C1 segment of cervical spinal cord (tissue), 14 donors: ENCODE measurements around the gene PRLR.

Source experiments
- DNase-seq, 14 donors: peaks; one replicate each; lab custom pipeline; 2025; lab: John Stamatoyannopoulos, UW

Gene PRLR

GRCh38 chr5:35160486-35161116 is 69.7 kb downstream of the PRLR start:
- no peak for DNase-seq

- DNase-seq, result no peak
Measured at GRCh38 chr5:35159370-35159742, 70.9 kb downstream of the PRLR start.

GRCh38 chr5:35158622-35159369 is 71.5 kb downstream of the PRLR start:
- DNase-seq, result no peak

DNA sequence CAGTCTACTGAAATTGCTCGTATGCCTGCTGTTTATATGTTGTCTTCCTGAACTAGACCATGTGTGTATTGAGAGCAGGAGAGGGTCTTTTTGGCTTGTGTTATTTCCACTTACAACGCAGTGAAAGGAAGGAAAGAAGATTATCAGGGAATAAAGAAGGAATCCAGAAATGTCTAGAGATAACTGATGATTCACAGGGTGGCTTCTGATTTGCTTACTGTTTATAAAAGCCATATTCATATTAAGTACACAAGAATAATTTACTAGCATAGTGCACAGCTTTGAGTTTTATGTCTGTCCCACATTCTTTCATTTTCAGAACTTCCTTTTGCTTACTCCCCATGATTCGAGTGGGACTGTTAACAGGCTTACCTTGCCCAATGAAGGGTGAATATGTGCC is 72.1 kb downstream of the PRLR start:
- no peak for DNase-seq

- DNase-seq, result no peak
Measured at GRCh38 chr5:35153375-35153932, 76.8 kb downstream of the PRLR start.

- DNase-seq, result no peak
Measured at GRCh38 chr5:35152733-35153132, 77.6 kb downstream of the PRLR start.

DNA sequence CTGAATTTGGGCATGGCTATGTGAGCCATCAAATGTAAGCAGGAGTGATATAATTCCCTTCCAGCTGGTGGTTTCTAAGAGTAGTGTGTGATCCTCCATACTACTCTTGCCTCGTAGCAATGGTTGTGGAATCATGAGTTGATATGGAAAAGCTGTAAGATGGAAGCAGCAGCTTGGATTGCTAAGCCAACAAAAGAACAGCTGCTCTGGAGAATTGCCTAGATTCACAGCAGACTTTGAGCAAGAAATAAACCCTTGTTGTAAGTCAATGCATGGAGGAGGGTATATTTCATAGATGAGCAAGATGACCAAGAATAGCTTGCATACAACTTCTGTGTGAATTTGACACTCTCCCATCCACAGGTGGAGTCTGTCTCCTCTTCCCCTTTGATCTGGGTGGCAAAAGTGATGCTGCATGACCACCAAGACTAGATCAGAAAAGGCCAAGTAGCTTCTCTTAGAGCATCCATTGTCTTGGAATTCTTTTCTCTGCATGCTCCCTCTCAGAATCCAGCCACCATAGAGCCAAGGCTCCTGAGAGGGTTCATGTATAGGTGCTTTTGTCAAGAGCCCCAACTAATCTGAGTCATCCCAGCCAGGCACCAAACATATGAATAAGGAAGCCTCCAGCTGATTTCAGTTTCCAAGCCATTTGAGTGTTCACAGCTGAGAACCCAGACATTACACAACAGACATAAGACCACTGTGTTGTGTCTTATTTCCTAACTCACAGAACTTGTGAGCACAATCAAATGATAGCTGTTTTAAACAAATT is 79.0 kb downstream of the PRLR start:
- DNase-seq, result no peak

DNA sequence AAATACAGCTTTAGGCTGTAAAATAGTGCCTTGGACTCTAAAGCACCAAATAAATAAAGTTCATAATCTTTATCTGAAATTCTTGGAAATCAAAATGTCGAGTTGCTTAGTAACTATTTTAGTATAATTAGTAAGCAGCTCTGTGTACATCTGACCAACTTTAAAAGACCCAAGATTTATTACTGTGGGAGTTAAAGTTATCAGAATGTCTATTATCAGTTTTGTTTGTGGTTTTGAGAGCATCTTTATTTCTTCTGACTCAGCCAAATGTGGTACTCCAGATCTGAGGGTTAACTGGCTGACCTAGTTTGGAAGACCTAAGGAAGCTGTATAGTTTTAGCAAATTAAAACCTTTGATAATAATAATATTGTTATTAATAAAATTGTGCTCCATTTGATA is 81.2 kb downstream of the PRLR start:
- no peak for DNase-seq

DNA sequence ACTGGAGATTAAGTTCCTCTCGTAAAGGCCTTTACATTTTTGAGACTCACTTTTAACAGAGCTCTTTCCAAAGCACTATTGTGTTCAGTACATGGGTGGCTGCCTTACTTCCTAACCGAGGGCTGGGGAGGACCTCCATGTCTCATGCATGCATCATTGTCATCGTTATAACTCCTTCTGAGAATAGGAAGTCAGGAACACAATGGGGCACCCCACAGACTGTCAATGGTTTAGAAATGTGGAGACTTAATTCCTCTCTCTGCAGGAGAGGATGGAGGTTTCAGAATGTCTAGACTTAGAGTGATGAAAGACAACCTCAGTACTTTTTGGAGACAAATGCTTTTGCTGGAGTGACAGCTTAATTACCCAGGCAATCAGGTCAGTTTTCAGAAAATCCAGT is 83.9 kb downstream of the PRLR start:
- no peak for DNase-seq

DNA sequence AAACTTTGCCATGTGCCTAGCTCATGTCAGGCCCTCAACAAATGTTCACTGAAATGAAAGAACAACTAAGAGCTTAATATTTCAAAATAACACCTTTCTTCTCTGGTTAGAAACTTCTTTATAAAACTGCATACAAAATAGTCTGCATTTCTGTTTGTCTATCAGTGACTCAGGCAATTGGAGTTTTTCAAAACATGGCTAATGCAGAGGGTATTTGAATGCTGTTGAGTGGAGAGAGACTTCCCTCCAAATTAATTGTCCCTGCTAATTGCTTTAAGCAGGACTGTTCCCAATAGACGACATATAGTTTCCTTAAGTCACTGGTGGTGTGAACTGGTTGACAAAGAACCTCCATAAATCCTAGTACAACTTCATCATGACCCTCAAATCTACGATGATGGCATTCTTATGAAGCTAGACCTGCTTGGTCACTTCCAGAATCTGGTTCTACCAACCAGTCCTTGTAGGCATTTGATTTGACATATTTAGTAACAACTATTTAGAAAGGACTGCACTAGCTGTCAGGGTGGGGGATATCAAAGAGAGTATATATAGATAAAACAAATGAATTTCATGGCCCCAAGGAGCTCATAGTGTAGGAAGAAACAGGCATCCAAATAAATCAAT is 84.5 kb downstream of the PRLR start:
- no peak for DNase-seq

DNA sequence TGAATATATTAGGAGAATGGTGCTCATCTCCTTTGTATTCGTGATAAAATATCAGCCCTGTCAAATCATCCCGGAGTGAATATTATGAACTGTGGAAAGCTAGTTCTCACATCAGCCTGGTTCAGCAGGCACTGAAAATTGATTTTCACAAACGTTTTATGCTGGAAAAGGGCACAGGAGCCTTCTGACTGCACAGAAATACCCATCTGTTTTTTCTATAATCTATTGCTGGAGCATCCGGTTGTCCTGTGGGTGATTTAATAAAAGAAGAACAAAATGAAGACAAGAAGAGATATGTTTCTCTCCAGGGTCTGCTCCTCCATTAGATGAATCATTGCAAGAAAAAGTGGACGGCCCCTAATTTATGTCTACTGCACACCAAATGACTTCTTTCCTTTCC is 85.3 kb downstream of the PRLR start:
- no peak for DNase-seq

DNA sequence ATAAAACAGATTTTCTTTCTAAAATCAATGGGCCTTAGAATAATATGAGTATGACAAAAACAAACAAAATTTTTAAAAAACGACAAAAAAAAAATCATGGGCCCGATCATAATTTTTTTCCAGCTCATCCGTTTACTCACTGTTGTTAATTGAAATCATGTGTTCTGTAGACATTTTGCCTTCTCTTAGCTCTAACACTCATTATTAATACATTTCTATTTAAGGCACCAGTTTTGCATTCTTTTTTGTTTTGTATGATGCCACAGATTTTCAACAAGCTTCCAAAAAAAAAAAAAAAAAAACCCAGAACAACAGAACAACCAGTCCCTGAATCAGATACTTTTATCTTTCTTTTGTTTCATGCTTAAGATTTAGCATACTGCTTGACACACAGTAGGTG is 86.4 kb downstream of the PRLR start:
- DNase-seq, result no peak

- DNase-seq, result no peak
Measured at GRCh38 chr5:35141739-35142138, 88.5 kb downstream of the PRLR start.

GRCh38 chr5:35138232-35138631 is 92.1 kb downstream of the PRLR start:
- DNase-seq, result no peak

DNA sequence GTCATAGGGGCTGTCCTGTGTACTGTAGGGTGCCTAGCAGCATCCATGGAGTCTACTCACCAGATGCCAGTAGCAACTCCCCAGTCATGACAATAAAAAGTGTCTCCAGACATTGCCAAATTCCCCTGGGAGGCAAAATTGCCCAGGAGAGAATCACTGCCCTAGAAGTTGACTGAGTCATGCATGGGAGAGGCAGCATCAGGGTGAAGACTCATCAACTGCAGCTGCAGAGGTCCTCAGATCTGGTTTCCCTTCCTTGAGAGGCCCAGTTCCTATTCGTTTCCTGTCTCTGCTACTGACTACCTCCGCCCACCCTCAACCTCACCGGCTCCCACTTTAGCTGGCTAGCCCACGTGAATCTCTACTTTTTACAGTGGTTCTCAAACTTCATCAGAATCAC is 93.9 kb downstream of the PRLR start:
- no peak for DNase-seq

DNA sequence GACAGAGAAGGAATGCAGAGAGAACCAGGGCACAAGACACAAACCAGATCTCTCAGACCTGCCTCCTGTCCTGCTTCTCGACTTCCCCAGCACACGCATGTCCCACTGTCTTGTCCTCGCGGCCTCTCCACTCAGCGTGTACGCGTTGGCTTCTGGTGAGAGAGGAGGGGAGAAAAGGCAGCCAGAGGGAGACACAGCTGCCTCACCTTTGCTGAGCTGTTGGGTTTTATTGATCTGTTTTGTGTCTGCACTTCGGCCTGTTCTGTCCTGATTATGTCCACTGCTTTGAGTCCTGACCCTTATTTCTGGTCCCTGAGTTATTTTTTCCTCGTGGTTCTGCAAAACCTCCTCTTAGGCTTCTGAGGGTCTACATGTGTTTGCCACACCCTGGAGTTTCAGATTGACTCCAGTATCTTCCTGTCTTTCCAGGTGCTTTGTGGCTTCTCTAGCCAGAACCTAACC is 95.0 kb downstream of the PRLR start:
- no peak for DNase-seq

DNA sequence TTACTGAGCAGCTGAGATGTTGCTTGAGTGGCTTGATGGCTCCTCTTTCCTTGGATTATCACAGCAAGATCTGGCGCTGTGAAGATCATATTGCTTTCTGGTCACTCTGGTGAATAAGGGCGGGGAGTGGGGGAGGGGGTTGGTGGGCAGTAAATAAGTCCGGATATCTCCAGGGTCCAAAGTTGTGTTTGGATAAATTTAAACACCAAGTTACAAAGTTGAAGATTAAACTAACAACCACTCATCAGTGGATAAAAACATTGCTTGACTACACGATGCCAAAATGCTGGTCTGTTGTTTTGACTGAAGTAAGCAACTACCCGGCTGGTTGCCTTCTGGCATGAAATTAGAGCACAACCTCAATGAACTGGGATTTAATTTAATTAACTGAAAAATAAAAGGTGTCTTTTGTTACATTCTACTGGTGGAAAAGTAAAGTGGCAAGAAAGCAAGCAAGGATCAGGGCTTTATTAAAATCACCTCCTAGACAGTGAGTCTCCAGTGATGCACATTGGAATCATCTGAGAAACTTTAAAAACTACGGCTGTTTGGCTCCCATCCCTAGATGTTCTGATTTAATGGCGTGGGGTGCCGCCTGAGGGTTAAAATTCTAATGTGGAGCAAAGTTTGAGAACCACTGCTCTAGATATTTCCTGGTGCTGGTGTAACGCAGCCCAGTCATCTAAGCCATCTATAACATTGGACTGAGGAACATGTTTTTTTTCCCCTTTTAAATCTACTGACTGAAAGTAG is 95.8 kb downstream of the PRLR start:
- no peak for DNase-seq

- no peak for DNase-seq
Measured at GRCh38 chr5:35133186-35133585, 97.1 kb downstream of the PRLR start.

DNA sequence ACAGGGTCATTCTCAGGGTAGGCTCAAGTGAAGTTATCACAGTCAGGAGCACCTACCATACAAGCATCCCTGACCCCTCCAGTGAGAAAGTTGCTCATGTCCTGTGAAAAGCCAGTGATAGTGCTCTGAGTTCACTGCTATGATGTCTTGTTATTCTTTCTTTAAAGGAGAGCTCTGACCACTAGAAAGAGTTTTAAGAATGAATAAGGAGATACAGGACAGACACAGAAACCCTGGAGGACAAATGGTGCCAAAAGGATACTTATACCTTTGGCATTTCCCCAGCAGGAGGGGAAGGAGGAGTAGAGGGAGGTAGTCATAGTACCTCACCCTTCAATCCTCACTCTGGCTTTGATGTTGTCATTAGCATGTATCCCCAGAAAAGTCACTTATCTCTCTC is 98.6 kb downstream of the PRLR start:
- no peak for DNase-seq

DNA sequence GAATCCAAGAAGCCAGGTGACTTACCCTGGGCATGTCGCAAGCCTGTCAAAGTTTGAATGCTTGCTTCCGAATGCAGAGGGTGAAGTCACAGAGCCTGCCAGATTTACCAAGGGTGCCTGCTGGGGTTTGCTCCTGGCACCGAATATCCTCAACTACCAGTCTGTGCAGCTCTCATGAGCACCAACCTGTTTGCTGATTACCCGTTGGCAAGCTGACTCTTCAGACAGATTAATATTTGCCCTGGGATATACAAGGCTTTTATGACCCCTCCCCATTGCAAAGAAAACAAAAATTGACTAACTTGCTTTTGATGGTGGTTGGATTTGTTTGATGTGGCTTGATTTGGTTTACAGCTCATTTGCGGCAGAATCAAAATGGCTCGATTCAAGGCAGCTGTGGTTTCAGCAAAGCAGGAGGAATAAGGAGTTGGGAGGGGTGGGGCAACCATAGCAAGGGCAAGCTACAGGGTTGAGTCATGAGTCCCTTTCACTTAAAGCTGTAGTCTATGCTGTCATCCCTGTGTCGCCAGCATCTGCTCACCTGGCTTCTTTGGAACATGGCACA is 100.3 kb downstream of the PRLR start:
- DNase-seq, result no peak

- no peak for DNase-seq
Measured at GRCh38 chr5:35129276-35129675, 101.0 kb downstream of the PRLR start.
